H9 (cell line): ENCODE data around the gene GRID2. TPM values are rescaled to one million over a fixed set of nuclear protein-coding genes. Genes with fewer than 3 reads are reported as not detected.

Experiments
- DNase-seq: peaks from one replicate; pipeline ENCODE4 v3.0.0-alpha.2; 2017
- H2AFZ ChIP-seq: one replicate; pipeline ENCODE4 v1.6.1; 2013; ENCODE audit warnings: mild to moderate bottlenecking, low read length, control low read depth, moderate library complexity
- H2AK5ac ChIP-seq: 2 replicates; pipeline ENCODE4 v1.6.1; 2013; ENCODE audit warnings: low read length, control low read depth, mixed read lengths; ENCODE audit not compliant: insufficient read length
- H2BK120ac ChIP-seq: one replicate; pipeline ENCODE4 v1.6.1; 2013; ENCODE audit warnings: low read depth, mild to moderate bottlenecking, low read length, control low read depth, inconsistent platforms; ENCODE audit not compliant: poor library complexity, severe bottlenecking
- H2BK12ac ChIP-seq: 2 replicates; pipeline ENCODE4 v1.6.1; 2013; ENCODE audit warnings: low read length, control low read depth, mixed read lengths, low read depth; ENCODE audit not compliant: insufficient read length
- H2BK15ac ChIP-seq: 2 replicates; pipeline ENCODE4 v1.6.1; 2013; ENCODE audit warnings: low read depth, low read length, control low read depth
- H2BK20ac ChIP-seq: one replicate; pipeline ENCODE4 v1.6.1; 2013; ENCODE audit warnings: low read depth, mild to moderate bottlenecking, low read length, control low read depth, inconsistent platforms; ENCODE audit not compliant: poor library complexity, severe bottlenecking
- H2BK5ac ChIP-seq: 2 replicates; pipeline ENCODE4 v1.6.1; 2013; ENCODE audit warnings: low read length, control low read depth, mixed read lengths; ENCODE audit not compliant: insufficient read length
- H3K14ac ChIP-seq: 2 replicates; pipeline ENCODE4 v1.6.1; 2013; ENCODE audit warnings: low read length, control low read depth; ENCODE audit not compliant: insufficient read depth
- H3K18ac ChIP-seq: 2 replicates; pipeline ENCODE4 v1.6.1; 2013; ENCODE audit warnings: low read depth, mild to moderate bottlenecking, mixed read lengths, low read length, control low read depth; ENCODE audit not compliant: insufficient read length
- H3K23ac ChIP-seq: 2 replicates; pipeline ENCODE4 v1.6.1; 2013; ENCODE audit warnings: low read length, control low read depth, mixed read lengths, low read depth; ENCODE audit not compliant: insufficient read length
- H3K23me2 ChIP-seq: 2 replicates; pipeline ENCODE4 v1.6.1; 2013; ENCODE audit warnings: low read depth, mild to moderate bottlenecking, mixed read lengths, low read length, control low read depth; ENCODE audit not compliant: insufficient read length, poor library complexity, severe bottlenecking
- H3K27ac ChIP-seq: 2 replicates; pipeline ENCODE4 v1.5.1; 2013; ENCODE audit warnings: low read length, control low read depth, mixed read lengths, low read depth; ENCODE audit not compliant: insufficient read length
- H3K27me3 ChIP-seq: 2 replicates; pipeline ENCODE4 v1.6.1; 2013; ENCODE audit warnings: low read length, control low read depth, inconsistent platforms; ENCODE audit not compliant: insufficient read depth
- H3K4ac ChIP-seq: 2 replicates; pipeline ENCODE4 v1.6.1; 2013; ENCODE audit warnings: low read depth, mild to moderate bottlenecking, control low read depth, inconsistent platforms, low read length, moderate library complexity
- H3K4me1 ChIP-seq: 2 replicates; pipeline ENCODE4 v1.6.1; 2013; ENCODE audit warnings: low read length, control low read depth, inconsistent platforms; ENCODE audit not compliant: insufficient read depth
- H3K4me2 ChIP-seq: 2 replicates; pipeline ENCODE4 v1.6.1; 2013; ENCODE audit warnings: low read length, control low read depth, mixed read lengths; ENCODE audit not compliant: insufficient read length, insufficient read depth
- H3K56ac ChIP-seq: 2 replicates; pipeline ENCODE4 v1.6.1; 2013; ENCODE audit warnings: low read depth, mild to moderate bottlenecking, mixed read lengths, low read length, control low read depth; ENCODE audit not compliant: insufficient read length
- H3K79me1 ChIP-seq: 2 replicates; pipeline ENCODE4 v1.6.1; 2013; ENCODE audit warnings: low read depth, mild to moderate bottlenecking, moderate library complexity, low read length, control low read depth, inconsistent platforms; ENCODE audit not compliant: insufficient read depth, poor library complexity, severe bottlenecking
- H3K79me2 ChIP-seq: 2 replicates; pipeline ENCODE4 v1.6.1; 2013; ENCODE audit warnings: low read length, control low read depth, inconsistent platforms; ENCODE audit not compliant: insufficient read depth
- H3K9ac ChIP-seq: 2 replicates; pipeline ENCODE4 v1.6.1; 2013; ENCODE audit warnings: low read length, control low read depth, mixed read lengths; ENCODE audit not compliant: insufficient read length; ENCODE audit errors: extremely low read depth
- H3K9me3 ChIP-seq: one replicate; pipeline ENCODE4 v1.6.1; 2013; ENCODE audit warnings: low read depth, low read length, inconsistent platforms; ENCODE audit not compliant: control insufficient read depth
- H3T11ph ChIP-seq: one replicate; pipeline ENCODE4 v1.6.1; 2013; ENCODE audit warnings: mild to moderate bottlenecking, low read length, control low read depth, inconsistent platforms
- H4K20me1 ChIP-seq: one replicate; pipeline ENCODE4 v1.6.1; 2013; ENCODE audit not compliant: control insufficient read depth, insufficient read length, insufficient read depth
- H4K5ac ChIP-seq: 2 replicates; pipeline ENCODE4 v1.6.1; 2013; ENCODE audit warnings: low read depth, mild to moderate bottlenecking, mixed read lengths, low read length, control low read depth; ENCODE audit not compliant: insufficient read length
- H4K8ac ChIP-seq: replicated peaks from 2 replicates; pipeline ENCODE4 v1.6.1; 2013; ENCODE audit warnings: low read length, control low read depth, mixed read lengths, low read depth; ENCODE audit not compliant: insufficient read length
- H4K91ac ChIP-seq: 2 replicates; pipeline ENCODE4 v1.6.1; 2013; ENCODE audit warnings: low read depth, mild to moderate bottlenecking, moderate library complexity, mixed read lengths, low read length, control low read depth; ENCODE audit not compliant: insufficient read length
- H3K27ac Mint-ChIP-seq, 3 experiments: 2 replicates in 2 of 3; 3 replicates in 1 of 3; pipeline ENCODE4 v1.8.0; 2020 to 2021; ENCODE audit warnings: mixed read lengths in 3 of 3, mild to moderate bottlenecking in 1 of 3, moderate library complexity in 1 of 3
- H3K27me3 Mint-ChIP-seq: 2 replicates; pipeline ENCODE4 v1.8.0; 2021; ENCODE audit warnings: low read depth, mild to moderate bottlenecking, moderate library complexity, mixed read lengths
- H3K36me3 Mint-ChIP-seq, 3 experiments: 2 replicates in 2 of 3; 3 replicates in 1 of 3; pipeline ENCODE4 v1.8.0; 2020 to 2021; ENCODE audit warnings: low read depth in 3 of 3, mixed read lengths in 3 of 3; ENCODE audit not compliant: insufficient read depth in 1 of 3
- H3K4me1 Mint-ChIP-seq, 2 experiments: 2 replicates each; pipeline ENCODE4 v1.8.0; 2020; ENCODE audit warnings: mixed read lengths in 2 of 2
- H3K4me3 Mint-ChIP-seq, 2 experiments: 2 replicates in 1 of 2; 3 replicates in 1 of 2; pipeline ENCODE4 v1.8.0; 2020 to 2021; ENCODE audit warnings: mild to moderate bottlenecking in 2 of 2, mixed read lengths in 2 of 2, moderate library complexity in 1 of 2
- H3K9me3 Mint-ChIP-seq, 2 experiments: 2 replicates in 1 of 2; 3 replicates in 1 of 2; pipeline ENCODE4 v1.8.0; 2020; ENCODE audit warnings: mild to moderate bottlenecking in 2 of 2, mixed read lengths in 2 of 2, moderate library complexity in 1 of 2
- CTCF ChIP-seq: fragments of 200-600 bp; sonication (generic); conservative IDR thresholded peaks from 3 replicates; pipeline ENCODE4 v1.8.0; 2021; ENCODE audit warnings: antibody characterized with exemption, mild to moderate bottlenecking
- WGBS: extraction: QIAGEN DNeasy Blood & Tissue Kit; methylation state at CpG from one replicate; pipeline ENCODE4 v1.1.7; 2013; ENCODE audit warnings: missing lambda C conversion rate, low lambda C conversion rate, mixed read lengths; ENCODE audit not compliant: insufficient read length; ENCODE audit errors: extremely low coverage; 5-methylcytosine and 5-hydroxymethylcytosine counted together
- total RNA-seq: library from RNA; stranded (reverse); gene quantifications from 2 replicates; pipeline ENCODE4 v1.2.1, GENCODE V29; 2021

The GRID2 gene
- total RNA-seq, 1 experiment from 2014 or later: 21.8 TPM

- no peaks in the 10 kb centered on the region for H3K27me3 ChIP-seq
- H2BK5ac ChIP-seq: no peak overlapping the region
- H2AFZ ChIP-seq: no peak overlapping the region
- WGBS: no CpG with 5 or more reads among the region's 2 CpGs
- no peaks in the 10 kb centered on the region for H3K23me2 ChIP-seq
- peaks cover 0 to 6% (median 0%) of the 10 kb centered on the region in 3 experiments; a peak in 4 of 7 replicates for H3K36me3 Mint-ChIP-seq
- H3K79me1 ChIP-seq: no peaks in the 10 kb centered on the region
- H3K27me3 Mint-ChIP-seq: no peaks in the 10 kb centered on the region
- H4K91ac ChIP-seq: no peak overlapping the region
- no peak overlapping the region for H3K56ac ChIP-seq
- H3K23ac ChIP-seq: no peak overlapping the region
- no peak for DNase-seq
- H3K4me1 Mint-ChIP-seq: peaks cover 6 to 10% of the 10 kb centered on the region in 2 experiments
- no peak overlapping the region for H2BK20ac ChIP-seq
- no peaks in the 10 kb centered on the region for H3K79me2 ChIP-seq
- H4K8ac ChIP-seq: no peak overlapping the region
- no peak overlapping the region for H3K14ac ChIP-seq
- H3K4me2 ChIP-seq: no peak overlapping the region
- H3K27ac Mint-ChIP-seq: no peak overlapping the region
- no peak overlapping the region for H2BK15ac ChIP-seq
- no peaks in the 10 kb centered on the region for H3K9me3 Mint-ChIP-seq
- H3K27ac ChIP-seq: no peak overlapping the region
- no peaks in the 10 kb centered on the region; the same call in 1 of the 2 replicates for H3K4me1 ChIP-seq
- H4K5ac ChIP-seq: no peak overlapping the region
- H2AK5ac ChIP-seq: no peak overlapping the region
- no peaks in the 10 kb centered on the region for H4K20me1 ChIP-seq
- H3T11ph ChIP-seq: no peak overlapping the region
- no peak overlapping the region for H2BK120ac ChIP-seq
- no peak overlapping the region for H3K9ac ChIP-seq
- H3K9me3 ChIP-seq: no peaks in the 10 kb centered on the region
- H3K4me3 Mint-ChIP-seq: no peak overlapping the region
- H3K4ac ChIP-seq: no peak overlapping the region
- H3K18ac ChIP-seq: no peak overlapping the region
- H2BK12ac ChIP-seq: no peak overlapping the region
- no peak for TF ChIP-seq CTCF
Observed at GRCh38 chr4:92629302-92629701, 325.5 kb downstream of the GRID2 start.
